Measurements from ENCODE around the gene TYSND1.
"Not testable (repeated sequence)": the region's sequence is repeated elsewhere in the genome, so short reads cannot be mapped to it uniquely, and the experiment has no call there.

The TYSND1 gene

GRCh38 chr10:70109064-70109729, 37.3 kb downstream of the TYSND1 start:
- no peak for DNase-seq (ENCODE audit: low read depth in 2 of 2)

GRCh38 chr10:70106958-70107791, 39.3 kb downstream of the TYSND1 start:
- no peak for DNase-seq (ENCODE audit: low read depth in 2 of 2)

- DNase-seq (ENCODE audit: low read depth in 2 of 2), result no peak
Observed at GRCh38 chr10:70101668-70102067, 44.8 kb downstream of the TYSND1 start.

GRCh38 chr10:70101068-70101562, 45.4 kb downstream of the TYSND1 start:
- not testable (repeated sequence) for DNase-seq (ENCODE audit: low read depth in 2 of 2)

- DNase-seq (ENCODE audit: low read depth in 2 of 2), result no peak
Observed at GRCh38 chr10:70098271-70098670, 48.2 kb downstream of the TYSND1 start.

GRCh38 chr10:70097459-70097858, 49.0 kb downstream of the TYSND1 start:
- no peak for DNase-seq (ENCODE audit: low read depth in 2 of 2)

- DNase-seq (ENCODE audit: low read depth in 2 of 2), result no peak
Observed at GRCh38 chr10:70096705-70097420, 49.6 kb downstream of the TYSND1 start.

- DNase-seq (ENCODE audit: low read depth in 2 of 2), result no peak
Observed at GRCh38 chr10:70096016-70096704, 50.3 kb downstream of the TYSND1 start.

- DNase-seq (ENCODE audit: low read depth in 2 of 2), result no peak
Observed at GRCh38 chr10:70094250-70094649, 52.2 kb downstream of the TYSND1 start.

GRCh38 chr10:70093335-70093944, 53.1 kb downstream of the TYSND1 start:
- no peak for DNase-seq (ENCODE audit: low read depth in 2 of 2)

- no peak for DNase-seq (ENCODE audit: low read depth in 2 of 2)
Observed at GRCh38 chr10:70092389-70092718, 54.1 kb downstream of the TYSND1 start.

- DNase-seq (ENCODE audit: low read depth in 2 of 2), result no peak
Observed at GRCh38 chr10:70090951-70091350, 55.5 kb downstream of the TYSND1 start.

GRCh38 chr10:70090013-70090412, 56.5 kb downstream of the TYSND1 start:
- no peak for DNase-seq (ENCODE audit: low read depth in 2 of 2)

GRCh38 chr10:70088308-70088698, 58.2 kb downstream of the TYSND1 start:
- DNase-seq (ENCODE audit: low read depth in 2 of 2), result no peak
